HCT116 (cell line): ENCODE data around the gene VAV1.

Experiments used
- EGR1 ChIP-seq: IDR thresholded peaks from 2 replicates; pipeline ENCODE4 v1.6.1; 2012; ENCODE audit warnings: low read depth
- EZH2 ChIP-seq: fragments of 200-600 bp; sonication (generic); IDR thresholded peaks from 2 replicates; pipeline ENCODE4 v1.6.1; 2017; ENCODE audit warnings: antibody characterized with exemption, mixed run types
- EZH2phosphoT487 ChIP-seq: fragments of 200-600 bp; IDR thresholded peaks from 2 replicates; pipeline ENCODE4 v1.6.1; 2018; ENCODE audit warnings: antibody characterized with exemption, borderline replicate concordance
- JUND ChIP-seq: IDR thresholded peaks from 2 replicates; pipeline ENCODE4 v1.6.1; 2012
- POLR2A ChIP-seq: IDR thresholded peaks from 2 replicates; pipeline ENCODE4 v1.7.0; 2011; ENCODE audit warnings: borderline replicate concordance; ENCODE audit not compliant: insufficient read depth, insufficient read length; ENCODE audit errors: extremely low read depth
- POLR2AphosphoS5 ChIP-seq: IDR thresholded peaks from 2 replicates; pipeline ENCODE4 v1.6.1; 2011; ENCODE audit warnings: mild to moderate bottlenecking, low read depth, low read length, moderate library complexity
- RAD21 ChIP-seq: IDR thresholded peaks from 2 replicates; pipeline ENCODE4 v1.6.1; 2012; ENCODE audit warnings: low read depth, mild to moderate bottlenecking
- SIN3A ChIP-seq: IDR thresholded peaks from 2 replicates; pipeline ENCODE4 v1.6.1; 2012; ENCODE audit warnings: low read depth
- SRF ChIP-seq: IDR thresholded peaks from 2 replicates; pipeline ENCODE4 v1.6.1; 2012; ENCODE audit warnings: low read depth
- TCF7L2 ChIP-seq: IDR thresholded peaks from 2 replicates; pipeline ENCODE4 v1.7.0; 2011; ENCODE audit warnings: borderline replicate concordance, inconsistent platforms; ENCODE audit not compliant: insufficient read depth, insufficient read length; ENCODE audit errors: extremely low read depth
- ZNF274 ChIP-seq: fragments of 200-500 bp; sonication (Bioruptor generic); IDR thresholded peaks from 2 replicates; pipeline ENCODE4 v1.6.1; 2014; ENCODE audit warnings: mild to moderate bottlenecking, low read depth, low read length, inconsistent platforms
- TF ChIP-seq, protein P1 (sequence below), 3 experiments: fragments of 200-600 bp in 1 of 3; sonication (generic) in 1 of 3; IDR thresholded peaks in 2 of 3; conservative IDR thresholded peaks in 1 of 3; 2 replicates each; pipeline ENCODE4 v1.5.1; 2012 to 2017; ENCODE audit warnings: low read depth in 2 of 3, low read length in 2 of 3, antibody characterized with exemption in 1 of 3, borderline replicate concordance in 1 of 3, control low read depth in 1 of 3, mild to moderate bottlenecking in 1 of 3, mixed read lengths in 1 of 3, mixed run types in 1 of 3, moderate library complexity in 1 of 3; ENCODE audit not compliant: insufficient read depth in 1 of 3
- TF ChIP-seq, protein P2 (sequence below): IDR thresholded peaks from 2 replicates; pipeline ENCODE4 v1.6.1; 2012; ENCODE audit warnings: low read depth
- TF ChIP-seq, protein P3 (sequence below): IDR thresholded peaks from 2 replicates; pipeline ENCODE4 v1.6.1; 2012

DNA sequence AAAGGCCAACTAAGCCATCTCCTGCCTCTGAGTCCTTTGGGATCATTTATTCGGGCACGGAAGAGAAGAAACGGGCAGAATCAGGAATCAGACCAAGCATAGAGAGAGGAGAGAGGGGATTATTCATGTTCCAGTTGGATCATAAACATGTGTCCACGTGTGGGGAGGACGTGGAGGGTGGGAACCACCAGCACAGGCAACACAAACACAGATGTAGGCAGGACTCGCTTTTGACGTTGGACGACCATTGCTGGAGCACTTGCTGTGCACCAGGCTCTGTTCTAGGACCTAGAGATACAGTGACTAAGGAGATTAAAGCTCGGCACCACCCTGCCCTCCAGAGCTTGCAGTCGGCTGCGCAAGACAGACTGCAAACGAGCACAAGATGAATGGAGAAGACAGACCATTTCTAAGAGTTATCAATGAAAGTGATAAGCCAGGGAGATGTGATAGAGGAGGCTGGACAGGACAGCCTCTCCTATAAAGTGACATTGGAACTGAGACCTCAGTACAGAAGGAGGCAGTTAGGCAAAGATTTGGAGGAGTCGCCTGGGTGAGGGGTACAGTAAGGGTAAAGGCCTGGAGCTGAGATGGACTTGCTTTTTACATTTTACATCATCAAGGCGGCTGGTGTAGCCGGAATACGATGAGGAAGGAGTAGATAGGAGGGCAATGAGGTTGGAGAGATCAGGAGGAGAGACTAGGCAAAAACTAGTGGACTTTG is 6.0 kb upstream of the VAV1 start:
- TF ChIP-seq, protein P1, sequence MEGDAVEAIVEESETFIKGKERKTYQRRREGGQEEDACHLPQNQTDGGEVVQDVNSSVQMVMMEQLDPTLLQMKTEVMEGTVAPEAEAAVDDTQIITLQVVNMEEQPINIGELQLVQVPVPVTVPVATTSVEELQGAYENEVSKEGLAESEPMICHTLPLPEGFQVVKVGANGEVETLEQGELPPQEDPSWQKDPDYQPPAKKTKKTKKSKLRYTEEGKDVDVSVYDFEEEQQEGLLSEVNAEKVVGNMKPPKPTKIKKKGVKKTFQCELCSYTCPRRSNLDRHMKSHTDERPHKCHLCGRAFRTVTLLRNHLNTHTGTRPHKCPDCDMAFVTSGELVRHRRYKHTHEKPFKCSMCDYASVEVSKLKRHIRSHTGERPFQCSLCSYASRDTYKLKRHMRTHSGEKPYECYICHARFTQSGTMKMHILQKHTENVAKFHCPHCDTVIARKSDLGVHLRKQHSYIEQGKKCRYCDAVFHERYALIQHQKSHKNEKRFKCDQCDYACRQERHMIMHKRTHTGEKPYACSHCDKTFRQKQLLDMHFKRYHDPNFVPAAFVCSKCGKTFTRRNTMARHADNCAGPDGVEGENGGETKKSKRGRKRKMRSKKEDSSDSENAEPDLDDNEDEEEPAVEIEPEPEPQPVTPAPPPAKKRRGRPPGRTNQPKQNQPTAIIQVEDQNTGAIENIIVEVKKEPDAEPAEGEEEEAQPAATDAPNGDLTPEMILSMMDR (IDR thresholded peaks at IDR 0.05 in 2 of 3, conservative IDR thresholded peaks at IDR 0.05 in 1 of 3; ENCODE audit: borderline replicate concordance in 1 of 3, insufficient read depth in 1 of 3, low read depth in 2 of 3, low read length in 2 of 3): no peak
- TF ChIP-seq POLR2A (no peak), POLR2AphosphoS5 (no peak; the same call in 1 of the 2 replicates), JUND (no peak), RAD21 (peak; percentile 14; the same call in 1 of the 2 replicates), EZH2phosphoT487 (no peak), EZH2 (no peak), TCF7L2 (no peak), EGR1 (no peak), ZNF274 (no peak), SRF (no peak), SIN3A (peak; percentile 16; the same call in 1 of the 2 replicates)
- TF ChIP-seq, protein P2, sequence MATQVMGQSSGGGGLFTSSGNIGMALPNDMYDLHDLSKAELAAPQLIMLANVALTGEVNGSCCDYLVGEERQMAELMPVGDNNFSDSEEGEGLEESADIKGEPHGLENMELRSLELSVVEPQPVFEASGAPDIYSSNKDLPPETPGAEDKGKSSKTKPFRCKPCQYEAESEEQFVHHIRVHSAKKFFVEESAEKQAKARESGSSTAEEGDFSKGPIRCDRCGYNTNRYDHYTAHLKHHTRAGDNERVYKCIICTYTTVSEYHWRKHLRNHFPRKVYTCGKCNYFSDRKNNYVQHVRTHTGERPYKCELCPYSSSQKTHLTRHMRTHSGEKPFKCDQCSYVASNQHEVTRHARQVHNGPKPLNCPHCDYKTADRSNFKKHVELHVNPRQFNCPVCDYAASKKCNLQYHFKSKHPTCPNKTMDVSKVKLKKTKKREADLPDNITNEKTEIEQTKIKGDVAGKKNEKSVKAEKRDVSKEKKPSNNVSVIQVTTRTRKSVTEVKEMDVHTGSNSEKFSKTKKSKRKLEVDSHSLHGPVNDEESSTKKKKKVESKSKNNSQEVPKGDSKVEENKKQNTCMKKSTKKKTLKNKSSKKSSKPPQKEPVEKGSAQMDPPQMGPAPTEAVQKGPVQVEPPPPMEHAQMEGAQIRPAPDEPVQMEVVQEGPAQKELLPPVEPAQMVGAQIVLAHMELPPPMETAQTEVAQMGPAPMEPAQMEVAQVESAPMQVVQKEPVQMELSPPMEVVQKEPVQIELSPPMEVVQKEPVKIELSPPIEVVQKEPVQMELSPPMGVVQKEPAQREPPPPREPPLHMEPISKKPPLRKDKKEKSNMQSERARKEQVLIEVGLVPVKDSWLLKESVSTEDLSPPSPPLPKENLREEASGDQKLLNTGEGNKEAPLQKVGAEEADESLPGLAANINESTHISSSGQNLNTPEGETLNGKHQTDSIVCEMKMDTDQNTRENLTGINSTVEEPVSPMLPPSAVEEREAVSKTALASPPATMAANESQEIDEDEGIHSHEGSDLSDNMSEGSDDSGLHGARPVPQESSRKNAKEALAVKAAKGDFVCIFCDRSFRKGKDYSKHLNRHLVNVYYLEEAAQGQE: no peak
- TF ChIP-seq, protein P3, sequence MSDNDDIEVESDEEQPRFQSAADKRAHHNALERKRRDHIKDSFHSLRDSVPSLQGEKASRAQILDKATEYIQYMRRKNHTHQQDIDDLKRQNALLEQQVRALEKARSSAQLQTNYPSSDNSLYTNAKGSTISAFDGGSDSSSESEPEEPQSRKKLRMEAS: no peak
